Neuron (in vitro differentiated cells): Measurements from ENCODE around the gene GLIPR1.
"Not testable (repeated sequence)": the region's sequence is repeated elsewhere in the genome, so short reads cannot be mapped to it uniquely, and the experiment has no call there.

Experiments
- H2AFZ ChIP-seq: one replicate; pipeline ENCODE4 v1.6.1; 2013; ENCODE audit warnings: low read depth, mild to moderate bottlenecking, inconsistent platforms, low read length, moderate library complexity
- H3K27me3 ChIP-seq: one replicate; pipeline ENCODE4 v1.6.1; 2013; ENCODE audit warnings: low read length; ENCODE audit not compliant: insufficient read depth
- H3K36me3 ChIP-seq: one replicate; pipeline ENCODE4 v1.6.1; 2013; ENCODE audit warnings: low read length; ENCODE audit not compliant: insufficient read depth
- H3K4me1 ChIP-seq: one replicate; pipeline ENCODE4 v1.6.1; 2013; ENCODE audit warnings: low read length; ENCODE audit not compliant: insufficient read depth
- H3K4me3 ChIP-seq: 2 replicates; pipeline ENCODE4 v1.5.1; 2013; ENCODE audit warnings: mild to moderate bottlenecking, low read length, moderate library complexity
- H3K9me3 ChIP-seq: one replicate; pipeline ENCODE4 v1.6.1; 2013; ENCODE audit warnings: low read length

Gene GLIPR1

GRCh38 chr12:75507086-75507485, 26.5 kb downstream of the GLIPR1 start:
- Histone ChIP-seq H3K36me3 (peaks cover 44% of the 10 kb centered on the region), H3K27me3 (no peaks in the 10 kb centered on the region), H3K9me3 (no peaks in the 10 kb centered on the region), H3K4me1 (peaks cover 19% of the 10 kb centered on the region), H3K4me3 (no peak overlapping the region), H2AFZ (no peak overlapping the region)

DNA sequence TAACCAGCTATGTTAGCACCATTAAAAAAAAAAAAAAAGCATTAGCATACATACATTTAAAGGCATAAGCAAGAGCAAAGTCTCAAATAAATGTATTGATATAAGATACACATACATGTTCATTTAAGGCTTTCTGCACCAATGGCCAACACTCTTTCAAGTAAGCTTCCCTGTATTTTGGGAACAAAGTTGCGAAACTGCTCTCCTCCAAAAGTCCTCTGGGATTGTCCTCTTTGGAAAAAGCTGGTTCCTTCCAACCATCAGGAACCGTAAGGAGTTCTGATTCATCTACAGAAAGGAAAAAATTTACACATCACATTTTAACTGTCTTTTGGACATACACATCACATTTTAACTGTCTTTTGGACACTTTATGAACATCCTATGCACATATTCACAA, 27.6 kb downstream of the GLIPR1 start:
- Histone ChIP-seq H2AFZ (no peak overlapping the region), H3K4me3 (no peak overlapping the region), H3K4me1 (peaks cover 18% of the 10 kb centered on the region), H3K27me3 (no peaks in the 10 kb centered on the region), H3K36me3 (peaks cover 35% of the 10 kb centered on the region), H3K9me3 (no peaks in the 10 kb centered on the region)

DNA sequence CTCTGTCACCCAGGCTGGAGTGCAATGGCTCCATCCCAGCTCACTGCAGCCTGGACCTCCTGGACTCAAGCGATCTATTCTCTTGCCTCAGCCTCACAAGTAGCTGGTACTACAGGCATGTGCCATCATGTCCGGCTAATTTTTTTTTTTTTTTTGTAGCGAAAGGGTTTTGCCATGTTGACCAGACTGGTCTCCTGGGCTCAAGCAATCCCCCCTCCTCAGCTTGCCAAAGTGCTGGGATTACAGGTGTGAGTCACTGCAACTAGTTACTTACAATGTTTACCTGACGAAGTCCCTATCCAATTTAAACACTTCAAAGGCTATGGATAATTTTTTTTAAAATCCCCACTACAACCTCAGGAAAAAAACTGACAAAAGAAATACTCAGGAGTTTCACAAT, 29.1 kb downstream of the GLIPR1 start:
- Histone ChIP-seq H3K27me3 (no peaks in the 10 kb centered on the region), H3K4me3 (peak overlapping the region; percentile 94), H2AFZ (no peak overlapping the region), H3K4me1 (peaks cover 18% of the 10 kb centered on the region), H3K36me3 (peaks cover 23% of the 10 kb centered on the region), H3K9me3 (no peaks in the 10 kb centered on the region)

GRCh38 chr12:75511116-75512048, 30.8 kb downstream of the GLIPR1 start, which contains the start of gene KRR1:
Gene KRR1, minus strand, starts transcription at chr12:75511609. Its CDS starts 12 bp downstream, at chr12:75511597.
- Histone ChIP-seq H3K9me3 (no peaks in the 10 kb centered on the region), H3K4me3 (peak within 1 kb of the TSS; percentile 94), H2AFZ (peak within 1 kb of the TSS; percentile 81), H3K4me1 (peaks cover 18% of the 10 kb centered on the region), H3K36me3 (peaks cover 8% of the 10 kb centered on the region), H3K27me3 (no peaks in the 10 kb centered on the region)

- not testable (repeated sequence) for H2AFZ ChIP-seq, H3K27me3 ChIP-seq, H3K36me3 ChIP-seq, H3K9me3 ChIP-seq, H3K4me1 ChIP-seq, H3K4me3 ChIP-seq
Observed at GRCh38 chr12:75521224-75521623, 40.7 kb downstream of the GLIPR1 start.

- not testable (repeated sequence) for H2AFZ ChIP-seq, H3K4me3 ChIP-seq, H3K27me3 ChIP-seq, H3K36me3 ChIP-seq, H3K4me1 ChIP-seq, H3K9me3 ChIP-seq
Observed at GRCh38 chr12:75522124-75522523, 41.6 kb downstream of the GLIPR1 start.

DNA sequence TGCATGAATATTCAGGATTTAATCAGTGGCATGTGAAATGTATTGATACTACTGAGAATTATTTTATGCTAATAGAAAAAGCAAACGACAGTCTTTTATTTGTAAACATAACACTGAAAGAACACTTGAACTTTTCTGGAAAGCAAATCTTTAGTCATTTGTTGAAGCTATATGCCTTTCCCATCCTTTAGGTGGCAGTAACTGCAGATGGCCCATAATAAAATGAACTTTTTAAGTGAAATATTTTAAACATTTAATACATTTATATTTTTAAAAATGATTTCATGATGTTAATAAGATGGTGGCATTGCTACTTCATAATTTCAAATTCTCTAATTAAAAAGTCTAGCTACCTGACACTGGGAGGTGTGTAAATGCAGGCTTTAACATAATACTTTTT, 44.7 kb downstream of the GLIPR1 start:
- no peak overlapping the region for H3K4me3 ChIP-seq
- H2AFZ ChIP-seq: no peak overlapping the region
- no peaks in the 10 kb centered on the region for H3K36me3 ChIP-seq

DNA sequence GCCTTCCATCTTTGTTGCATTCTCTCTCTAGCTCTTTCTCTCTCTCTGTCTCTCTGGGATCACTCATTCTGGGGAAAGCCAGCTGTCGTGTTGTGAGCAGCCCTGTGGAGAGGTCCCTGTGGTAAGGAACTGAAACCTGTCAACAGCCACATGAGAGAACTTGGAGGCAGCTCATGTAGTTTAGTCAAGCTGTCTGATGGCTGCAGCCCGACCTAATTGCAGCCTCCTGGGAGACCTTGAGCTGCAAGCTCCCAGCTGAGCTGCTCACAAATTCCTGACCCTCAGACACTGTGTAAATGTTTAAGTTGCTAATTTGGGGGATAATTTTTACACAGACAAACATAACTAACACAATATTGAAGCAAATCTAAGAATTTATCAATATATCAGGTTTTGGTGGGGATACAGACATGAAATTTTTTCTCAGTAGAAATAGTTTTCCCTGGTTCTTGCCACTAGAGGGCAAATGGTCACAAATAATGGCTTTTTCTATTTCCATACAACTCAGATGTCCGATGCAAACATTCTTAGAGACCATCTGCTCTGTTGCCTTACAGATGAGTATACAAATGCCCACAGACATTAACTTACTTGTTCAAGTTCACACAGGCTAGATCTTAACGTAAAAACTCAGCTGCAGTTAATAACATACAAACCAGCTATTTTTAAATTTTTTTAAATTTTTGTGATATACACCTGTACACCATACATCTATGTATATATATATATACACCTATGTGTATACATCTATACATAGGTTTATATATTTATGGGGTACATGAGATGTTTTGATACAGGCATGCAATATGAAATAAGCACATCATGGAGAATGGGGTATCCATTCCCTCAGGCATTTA, 46.3 kb downstream of the GLIPR1 start:
- no peak overlapping the region for H2AFZ ChIP-seq
- peaks cover 8% of the 10 kb centered on the region for H3K4me1 ChIP-seq
- no peak overlapping the region for H3K4me3 ChIP-seq
- no peaks in the 10 kb centered on the region for H3K27me3 ChIP-seq
- no peaks in the 10 kb centered on the region for H3K36me3 ChIP-seq
- no peaks in the 10 kb centered on the region for H3K9me3 ChIP-seq

More for the DNA sequence above, 44.7 kb downstream of the GLIPR1 start:
- H3K27me3 ChIP-seq: no peaks in the 10 kb centered on the region
- peaks cover 8% of the 10 kb centered on the region for H3K4me1 ChIP-seq
- H3K9me3 ChIP-seq: no peaks in the 10 kb centered on the region

DNA sequence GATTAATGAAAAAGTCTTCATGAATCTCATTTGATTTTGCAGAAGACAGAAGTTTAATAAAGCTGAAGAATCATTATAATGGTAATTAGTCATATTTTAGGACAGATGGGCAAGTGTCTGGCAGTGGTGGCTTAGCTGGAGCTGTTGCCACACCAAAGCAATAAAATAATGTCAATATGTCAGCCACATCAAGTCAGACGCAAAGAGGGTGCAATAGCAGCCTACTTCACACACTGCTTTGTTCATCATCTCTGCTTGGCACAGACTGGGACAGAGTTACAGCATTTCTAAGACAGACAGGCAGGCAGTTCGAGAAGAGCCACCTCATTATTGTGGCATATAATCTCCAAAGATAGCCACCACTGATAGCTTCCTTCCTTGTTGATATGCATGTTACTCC, 47.7 kb downstream of the GLIPR1 start:
- no peaks in the 10 kb centered on the region for H3K27me3 ChIP-seq
- no peaks in the 10 kb centered on the region for H3K36me3 ChIP-seq
- H2AFZ ChIP-seq: no peak overlapping the region
- no peaks in the 10 kb centered on the region for H3K9me3 ChIP-seq
- peaks cover 8% of the 10 kb centered on the region for H3K4me1 ChIP-seq
- no peak overlapping the region for H3K4me3 ChIP-seq

DNA sequence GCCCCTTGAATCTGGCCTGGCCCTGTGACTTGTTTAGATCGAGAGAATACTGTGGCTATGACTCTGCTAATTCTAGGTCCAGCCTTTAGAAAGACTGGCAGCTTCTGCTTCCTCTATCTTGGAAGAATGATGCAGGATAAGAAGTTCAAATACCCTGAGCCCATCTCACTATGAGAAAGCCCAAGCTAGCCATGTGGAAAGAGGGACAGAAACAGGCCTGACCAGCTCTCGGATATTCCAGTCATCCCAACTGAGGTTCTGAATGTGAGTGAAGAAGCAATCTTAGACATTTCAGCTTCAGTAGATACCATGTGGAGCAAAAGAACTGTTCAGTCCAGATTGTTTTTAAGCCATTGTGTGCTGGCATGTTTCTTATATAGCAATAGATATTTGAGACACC, 48.1 kb downstream of the GLIPR1 start:
- Histone ChIP-seq H3K36me3 (no peaks in the 10 kb centered on the region), H3K27me3 (no peaks in the 10 kb centered on the region), H2AFZ (no peak overlapping the region), H3K9me3 (no peaks in the 10 kb centered on the region), H3K4me1 (peaks cover 8% of the 10 kb centered on the region), H3K4me3 (no peak overlapping the region)

GRCh38 chr12:75529316-75529715, 48.8 kb downstream of the GLIPR1 start:
- H3K4me1 ChIP-seq: peaks cover 8% of the 10 kb centered on the region
- H3K27me3 ChIP-seq: no peaks in the 10 kb centered on the region
- H3K9me3 ChIP-seq: no peaks in the 10 kb centered on the region
- H3K36me3 ChIP-seq: no peaks in the 10 kb centered on the region
- no peak overlapping the region for H2AFZ ChIP-seq
- no peak overlapping the region for H3K4me3 ChIP-seq

DNA sequence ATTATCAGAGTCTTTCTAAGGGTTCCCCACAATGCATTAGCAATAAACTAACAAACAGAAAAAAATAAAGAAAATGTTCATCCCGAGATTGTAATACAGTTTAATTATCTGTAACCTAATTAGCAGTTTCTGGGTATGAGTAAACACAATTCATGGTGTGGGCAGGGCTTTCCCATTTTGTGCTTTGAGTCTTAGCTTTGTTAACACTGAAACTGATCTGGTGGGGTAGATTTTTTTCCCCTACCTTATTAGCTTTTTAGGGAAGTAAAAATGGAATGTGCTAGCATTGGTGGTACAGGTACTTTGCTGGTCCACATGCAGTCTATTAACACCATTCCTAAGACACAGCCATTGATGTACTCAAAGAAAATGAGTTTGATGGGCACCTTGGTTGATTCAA, 49.3 kb downstream of the GLIPR1 start:
- Histone ChIP-seq H3K4me3 (no peak overlapping the region), H2AFZ (no peak overlapping the region), H3K27me3 (no peaks in the 10 kb centered on the region)

DNA sequence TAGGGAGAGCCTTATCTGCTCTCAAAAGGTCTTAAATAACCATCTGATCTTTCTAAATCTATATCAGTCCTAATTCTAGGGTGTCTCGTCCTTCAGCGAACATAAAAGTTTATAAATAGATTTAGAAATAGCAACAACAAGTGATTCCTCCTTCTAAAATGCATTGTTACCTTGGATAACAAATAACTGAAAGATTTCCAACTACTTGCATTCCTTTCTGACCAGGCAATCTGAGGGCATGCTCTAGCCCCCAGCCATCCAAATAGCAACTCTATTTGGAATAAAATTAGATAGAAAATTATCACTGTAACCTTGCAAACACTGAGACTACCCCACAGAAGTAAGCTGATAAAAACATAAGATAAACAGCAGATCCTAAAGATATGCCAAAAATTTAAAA, 52.7 kb downstream of the GLIPR1 start:
- no peaks in the 10 kb centered on the region for H3K36me3 ChIP-seq

More for the DNA sequence above, 49.3 kb downstream of the GLIPR1 start:
- Histone ChIP-seq H3K9me3 (no peaks in the 10 kb centered on the region), H3K36me3 (no peaks in the 10 kb centered on the region), H3K4me1 (peaks cover 8% of the 10 kb centered on the region)

More for the DNA sequence above, 52.7 kb downstream of the GLIPR1 start:
- Histone ChIP-seq H3K9me3 (no peaks in the 10 kb centered on the region), H3K4me3 (no peak overlapping the region), H3K27me3 (no peaks in the 10 kb centered on the region), H2AFZ (no peak overlapping the region), H3K4me1 (peaks cover 2% of the 10 kb centered on the region)
